H7 (cell line): ENCODE data around the gene DRGX. TPM values are rescaled to one million over a fixed set of nuclear protein-coding genes. Genes with fewer than 3 reads are reported as not detected.
A peak's percentile ranks its signal among the peaks of the same experiment; 100 is the strongest.

Source experiments
- DNase-seq: peaks from one replicate; pipeline ENCODE4 v3.0.0; 2012
- H3K27me3 ChIP-seq: 2 replicates; pipeline ENCODE4 v1.6.0; 2011; ENCODE audit warnings: mild to moderate bottlenecking, low read length; ENCODE audit not compliant: control insufficient read depth, insufficient read depth
- H3K36me3 ChIP-seq: replicated peaks from 2 replicates; pipeline ENCODE4 v1.5.1; 2011; ENCODE audit warnings: low read length; ENCODE audit not compliant: control insufficient read depth, insufficient read depth
- H3K4me3 ChIP-seq: 2 replicates; pipeline ENCODE4 v1.5.1; 2011; ENCODE audit warnings: low read depth, mild to moderate bottlenecking, control low read depth, low read length, moderate library complexity; ENCODE audit not compliant: insufficient read depth
- total RNA-seq: library from RNA; depleted of rRNA; stranded (reverse); fragments of >200 nt; shearing (Covaris generic); gene quantifications from 2 replicates; pipeline ENCODE4 v1.2.3, GENCODE V29; 2014

The DRGX gene
- total RNA-seq, 1 experiment from 2014 or later, result not detected

DNA sequence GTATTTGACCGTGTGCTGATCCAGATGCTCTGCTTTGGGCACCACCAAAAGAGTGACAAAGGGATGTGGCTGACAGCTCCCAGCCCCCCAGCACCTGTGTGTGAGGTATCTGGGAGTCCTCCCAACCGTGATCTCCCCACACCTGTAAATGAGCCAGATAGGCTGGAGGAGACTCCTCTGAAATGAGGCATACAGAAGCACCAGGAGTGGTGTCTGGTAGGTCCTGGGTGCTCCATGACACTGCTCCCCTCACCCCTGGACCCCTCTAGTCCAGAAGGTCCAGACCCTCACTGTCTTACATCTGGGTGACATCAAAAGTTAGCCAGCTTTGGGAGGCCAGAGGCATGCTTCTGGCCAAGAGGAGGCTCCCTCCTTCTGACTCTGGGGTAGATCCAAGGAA is 20.0 kb upstream of the DRGX start:
- DNase-seq, result no peak
- Histone ChIP-seq H3K27me3 (no peaks in the 10 kb centered on the region), H3K36me3 (no peaks in the 10 kb centered on the region), H3K4me3 (no peak overlapping the region)

DNA sequence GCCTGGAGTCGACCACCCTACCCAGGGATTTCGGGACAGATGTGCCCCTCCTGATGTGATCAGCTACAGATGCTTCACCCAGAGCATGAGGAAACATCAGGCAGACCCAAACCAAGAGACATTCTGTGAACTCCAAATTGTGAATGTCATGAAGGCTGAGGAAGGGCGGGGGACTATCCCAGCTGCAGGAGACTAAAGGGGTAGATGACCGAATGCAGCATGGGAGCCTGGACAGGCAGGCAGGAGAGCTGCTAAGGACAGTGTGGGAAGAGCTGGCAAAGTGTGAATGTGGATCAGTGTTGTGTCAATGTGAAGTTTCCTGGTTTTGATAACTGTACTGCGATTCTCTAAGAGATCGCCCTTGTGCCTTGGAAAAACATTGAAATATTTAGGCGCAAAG is 19.2 kb upstream of the DRGX start:
- no peak for DNase-seq
- H3K36me3 ChIP-seq, result no peaks in the 10 kb centered on the region
- no peak overlapping the region for H3K4me3 ChIP-seq
- H3K27me3 ChIP-seq, result no peaks in the 10 kb centered on the region

GRCh38 chr10:49414496-49414895 is 18.6 kb upstream of the DRGX start:
- Histone ChIP-seq H3K4me3 (no peak overlapping the region), H3K27me3 (no peaks in the 10 kb centered on the region), H3K36me3 (no peaks in the 10 kb centered on the region)
- DNase-seq, result no peak

- no peak for DNase-seq
- no peaks in the 10 kb centered on the region for H3K27me3 ChIP-seq
- H3K36me3 ChIP-seq, result no peaks in the 10 kb centered on the region
- H3K4me3 ChIP-seq, result no peak overlapping the region
Observed at GRCh38 chr10:49412571-49412970, 16.7 kb upstream of the DRGX start.

GRCh38 chr10:49410365-49411074 is 14.6 kb upstream of the DRGX start:
- Histone ChIP-seq H3K27me3 (no peaks in the 10 kb centered on the region), H3K4me3 (no peak overlapping the region), H3K36me3 (no peaks in the 10 kb centered on the region)
- no peak for DNase-seq

DNA sequence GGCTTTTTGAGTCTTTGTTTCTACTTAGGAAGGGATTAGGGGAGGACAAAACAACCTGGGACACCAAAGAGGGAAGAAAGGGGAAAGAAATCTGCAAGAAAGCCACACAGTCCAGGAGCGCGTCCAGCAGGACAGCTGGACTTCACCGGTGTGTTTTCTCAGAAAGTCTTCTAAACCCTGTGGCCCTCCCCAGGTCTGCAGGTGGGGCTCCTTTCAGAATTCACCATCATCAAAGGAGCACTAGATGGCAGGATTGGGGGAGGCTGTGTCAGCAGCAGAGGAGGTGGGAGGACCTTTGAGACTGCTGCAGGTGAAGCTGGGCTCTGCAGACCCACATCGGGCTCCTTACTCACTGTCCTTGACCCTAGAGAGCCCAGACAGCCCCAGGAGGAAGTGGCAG is 13.9 kb upstream of the DRGX start:
- H3K36me3 ChIP-seq, result no peaks in the 10 kb centered on the region
- DNase-seq, result no peak
- no peak overlapping the region for H3K4me3 ChIP-seq
- H3K27me3 ChIP-seq, result no peaks in the 10 kb centered on the region

- H3K27me3 ChIP-seq, result peaks cover 4% of the 10 kb centered on the region; the same call in 1 of the 2 replicates
- peak; percentile 72 for DNase-seq
- no peaks in the 10 kb centered on the region for H3K36me3 ChIP-seq
Observed at GRCh38 chr10:49408519-49409306, 12.8 kb upstream of the DRGX start.

GRCh38 chr10:49407552-49408137 is 11.8 kb upstream of the DRGX start:
- Histone ChIP-seq H3K36me3 (no peaks in the 10 kb centered on the region), H3K4me3 (no peak overlapping the region), H3K27me3 (peaks cover 9% of the 10 kb centered on the region)
- DNase-seq, result peak; percentile 85

More at GRCh38 chr10:49408519-49409306, 12.8 kb upstream of the DRGX start:
- H3K4me3 ChIP-seq, result no peak overlapping the region

DNA sequence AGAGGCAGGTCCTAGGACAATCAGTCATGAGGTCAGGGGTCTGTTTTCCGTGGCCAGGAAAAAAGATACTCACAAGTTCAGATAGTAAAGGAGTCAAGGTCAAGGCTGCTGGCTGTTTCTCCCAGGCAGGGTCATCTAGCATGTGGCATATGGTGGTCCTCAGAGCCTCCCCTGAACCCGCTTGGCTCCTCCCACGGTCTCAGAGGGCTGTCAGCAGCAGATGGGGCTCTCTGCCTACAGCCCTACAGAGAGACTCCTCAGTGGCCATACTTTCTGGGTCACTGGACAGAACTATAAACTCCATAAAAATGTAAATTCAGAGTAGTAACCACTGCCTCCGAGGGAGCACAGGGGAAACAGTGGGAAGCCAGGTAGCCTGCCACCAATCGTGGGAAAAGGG is 11.3 kb upstream of the DRGX start:
- Histone ChIP-seq H3K36me3 (no peaks in the 10 kb centered on the region), H3K4me3 (no peak overlapping the region), H3K27me3 (peaks cover 12% of the 10 kb centered on the region)
- DNase-seq, result no peak

DNA sequence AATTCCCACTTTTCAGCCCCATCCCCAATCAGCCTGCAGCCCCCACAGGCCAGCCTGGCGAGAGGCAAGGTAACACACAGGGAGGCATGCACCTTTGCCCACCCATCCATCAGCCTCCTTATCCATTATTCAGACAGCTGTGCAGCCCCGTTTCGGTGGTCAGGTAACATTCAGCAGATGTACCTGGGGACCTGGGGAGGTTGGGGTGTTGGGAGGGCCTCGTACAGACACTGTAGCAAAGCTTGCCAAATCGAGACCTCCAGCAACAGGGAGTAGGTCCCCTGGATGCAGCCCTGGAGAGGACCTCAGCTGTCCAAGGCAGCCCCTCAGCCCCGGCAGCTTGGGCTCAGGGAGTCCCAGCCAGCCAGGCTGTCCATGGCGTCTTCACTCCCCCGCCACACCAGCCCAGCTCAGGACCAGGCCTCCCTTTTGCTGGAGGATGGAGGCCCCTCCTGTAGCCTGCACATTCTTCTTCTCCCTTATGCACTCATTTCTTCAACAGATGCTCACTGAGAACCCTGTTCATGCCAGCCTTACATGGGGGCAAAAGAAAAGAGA is 8.5 kb upstream of the DRGX start:
- DNase-seq, result no peak
- H3K4me3 ChIP-seq, result no peak overlapping the region
- H3K36me3 ChIP-seq, result no peaks in the 10 kb centered on the region
- peaks cover 32% of the 10 kb centered on the region for H3K27me3 ChIP-seq

GRCh38 chr10:49403363-49403762 is 7.5 kb upstream of the DRGX start:
- DNase-seq, result no peak
- Histone ChIP-seq H3K4me3 (no peak overlapping the region), H3K27me3 (peaks cover 42% of the 10 kb centered on the region), H3K36me3 (no peaks in the 10 kb centered on the region)

DNA sequence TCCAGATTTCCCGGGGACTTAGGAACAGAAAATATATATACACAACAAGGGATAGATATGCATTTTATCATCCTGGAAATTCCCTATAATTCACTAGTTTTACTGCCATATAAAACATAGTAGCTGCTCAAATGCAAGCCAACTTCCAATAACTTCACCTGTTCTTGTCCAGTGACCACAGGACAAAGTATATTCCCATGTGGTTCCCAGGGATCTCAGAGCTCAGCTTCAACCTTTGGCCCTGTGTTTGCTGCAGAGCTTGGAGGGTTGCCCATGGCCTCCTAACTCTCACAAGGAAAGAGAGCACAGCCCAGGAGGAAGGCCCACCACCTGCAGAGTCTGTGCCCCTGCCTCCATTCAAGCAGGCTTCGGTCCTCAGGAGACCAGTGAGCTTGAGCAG is 4.5 kb upstream of the DRGX start:
- Histone ChIP-seq H3K4me3 (no peak overlapping the region), H3K36me3 (no peaks in the 10 kb centered on the region), H3K27me3 (peaks cover 72% of the 10 kb centered on the region)
- no peak for DNase-seq

DNA sequence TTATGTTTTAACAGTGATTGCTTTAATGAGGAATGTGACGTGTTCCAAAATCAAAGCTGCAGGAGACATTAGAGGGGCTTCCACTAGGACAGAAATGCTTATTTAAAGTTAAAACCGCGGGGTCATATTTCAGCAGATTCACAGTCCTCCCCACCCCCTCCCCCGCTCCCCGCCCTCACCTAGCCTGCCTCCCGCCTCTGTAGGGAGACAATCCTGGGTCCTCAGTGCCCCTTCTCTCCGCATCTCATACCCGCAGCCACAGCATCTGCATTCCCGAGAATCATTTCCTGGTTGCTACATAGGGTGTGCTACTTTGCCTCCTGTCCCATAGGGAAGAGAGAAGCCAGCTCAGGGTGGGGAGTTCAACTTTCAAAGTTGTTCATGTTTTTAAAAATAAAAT is 3.1 kb upstream of the DRGX start:
- H3K27me3 ChIP-seq, result peaks cover 85% of the 10 kb centered on the region
- DNase-seq, result peak; percentile 76
- no peak overlapping the region for H3K4me3 ChIP-seq
- H3K36me3 ChIP-seq, result no peaks in the 10 kb centered on the region

- H3K4me3 ChIP-seq, result peak overlapping the region; percentile 30
- H3K27me3 ChIP-seq, result peaks cover 88% of the 10 kb centered on the region
- H3K36me3 ChIP-seq, result no peaks in the 10 kb centered on the region
- peak; percentile 94 for DNase-seq
Observed at GRCh38 chr10:49398000-49398861, 2.3 kb upstream of the DRGX start.
